Measurements from ENCODE around the gene DLGAP4. TPM values are rescaled to one million over a fixed set of nuclear protein-coding genes. Genes with fewer than 3 reads are reported as not detected.

DLGAP4 gene
- polyA plus RNA-seq, 1 donor (not counting 4 experiments of a cell fraction or from before 2014, with no cell fraction given) = 9.6 TPM

DNA sequence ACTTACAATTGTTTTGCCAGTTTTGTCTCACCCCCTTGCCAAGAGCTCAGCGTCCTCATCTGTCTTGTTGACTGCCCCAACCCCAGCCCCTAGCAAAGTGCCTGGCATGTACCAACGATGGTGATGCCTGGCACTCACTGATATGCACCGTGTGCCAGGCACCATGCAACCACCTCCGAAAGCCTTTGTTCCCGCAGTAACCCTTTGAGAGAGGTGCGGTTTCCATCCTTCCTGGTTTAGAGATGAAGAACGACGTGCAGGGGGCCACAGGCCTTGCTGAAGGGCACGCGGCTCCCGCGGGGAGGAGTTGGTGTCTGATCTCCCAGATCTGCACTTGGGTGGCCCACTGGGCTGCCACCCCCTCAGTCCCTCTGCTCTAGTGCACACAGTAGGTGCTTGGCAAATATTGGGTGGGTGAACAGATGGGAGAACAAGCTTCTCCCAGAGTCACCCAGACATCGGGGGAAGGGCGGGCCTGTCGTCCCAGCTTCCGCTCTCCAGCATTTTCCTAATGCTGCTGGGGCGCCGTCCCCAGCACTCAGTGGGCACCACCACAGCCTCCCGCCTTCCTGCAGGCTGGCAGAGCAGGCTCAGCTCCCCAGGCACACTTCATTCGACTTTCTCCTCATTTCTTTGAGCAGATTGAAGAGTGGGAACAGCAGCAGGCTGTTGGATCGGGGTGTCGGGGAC is 35.3 kb downstream of the DLGAP4 start:
- H3K4me1 ChIP-seq (ENCODE audit: control insufficient read depth, extremely low read depth, insufficient read depth, low read length) = no peaks in the 10 kb centered on the region
- TF ChIP-seq EZH2 (IDR thresholded peaks at IDR 0.05; ENCODE audit: low read length) = no peak
- peaks cover 8% of the 10 kb centered on the region for H3K27me3 ChIP-seq (ENCODE audit: control insufficient read depth, extremely low read depth, insufficient read depth, low read length)
- no peak for FAIRE-seq
- H3K9me3 ChIP-seq (ENCODE audit: control insufficient read depth, low read depth, low read length) = no peaks in the 10 kb centered on the region
- no peak overlapping the region for H2AFZ ChIP-seq (ENCODE audit: control insufficient read depth, low read length)
- no peak overlapping the region for H3K9ac ChIP-seq (ENCODE audit: control insufficient read depth, extremely low read depth, insufficient read depth, low read length)
- H3K9me1 ChIP-seq (ENCODE audit: control insufficient read depth, extremely low read depth, insufficient read depth, low read length) = no peaks in the 10 kb centered on the region
- H3K4me2 ChIP-seq (ENCODE audit: control insufficient read depth, extremely low read depth, insufficient read depth, low read depth, low read length) = no peak overlapping the region
- no peaks in the 10 kb centered on the region for H3K36me3 ChIP-seq (ENCODE audit: control insufficient read depth in 2 of 2, extremely low read depth in 1 of 2, insufficient read depth in 2 of 2, low read length in 2 of 2)
- no peaks in the 10 kb centered on the region for H3K79me2 ChIP-seq (ENCODE audit: control insufficient read depth, insufficient read depth, low read length)
- no peaks in the 10 kb centered on the region for H4K20me1 ChIP-seq (ENCODE audit: control insufficient read depth, extremely low read depth, insufficient read depth, low read length)
- dilution Hi-C loops (cut with MboI; ENCODE audit: extremely low pct_ligation_motif_present, low sequenced_read_pairs) = no loop called here
- no peak overlapping the region for H3K27ac ChIP-seq (ENCODE audit: control insufficient read depth, insufficient read depth, low read length)
- no peak for DNase-seq (ENCODE audit: low read depth, low spot score)
- no peak overlapping the region for H3K4me3 ChIP-seq (ENCODE audit: control insufficient read depth in 2 of 3, extremely low read depth in 1 of 3, insufficient read depth in 2 of 3, low read depth in 1 of 3, low read length in 3 of 3)

DNA sequence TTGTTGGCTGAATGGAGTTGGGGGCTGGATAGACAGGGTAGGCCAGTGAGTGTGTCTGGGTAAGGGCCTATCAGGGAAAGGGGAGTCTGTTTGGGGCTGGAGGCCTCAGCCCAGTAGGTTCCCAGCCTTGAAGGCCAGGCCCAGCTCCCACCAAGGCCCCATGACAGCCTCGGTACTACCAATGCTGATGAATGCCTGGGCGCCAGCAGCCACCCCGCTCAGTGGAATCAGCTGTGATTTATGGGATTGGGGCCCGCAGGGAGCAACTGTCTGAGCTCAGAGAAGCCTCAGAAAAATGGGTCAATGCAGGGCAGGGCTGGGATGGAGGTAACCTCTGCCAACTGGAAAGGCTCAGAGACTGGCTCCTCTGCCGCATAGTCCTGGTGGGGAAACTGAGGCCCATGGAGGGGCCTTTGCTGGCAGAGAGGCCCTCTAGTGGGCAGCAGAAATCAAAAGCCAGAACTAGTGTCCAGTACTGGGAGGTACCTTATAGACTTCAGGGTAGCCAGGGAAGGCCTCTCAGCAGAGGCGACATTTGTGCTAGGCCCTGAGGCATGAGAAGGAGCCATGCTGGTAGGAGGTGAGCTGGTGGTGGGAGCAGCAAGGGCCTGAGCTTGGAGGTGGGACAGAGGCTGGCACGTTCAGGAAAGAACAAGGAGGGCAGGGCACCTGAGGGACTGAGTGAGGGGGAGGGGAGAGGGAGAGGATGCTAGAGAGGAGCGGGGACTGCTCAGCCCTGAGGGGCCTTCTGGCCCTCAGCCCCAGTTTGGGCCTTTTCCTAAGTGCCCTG is 36.4 kb downstream of the DLGAP4 start:
- H3K4me2 ChIP-seq (ENCODE audit: control insufficient read depth, extremely low read depth, insufficient read depth, low read depth, low read length) = no peak overlapping the region
- TF ChIP-seq, protein P1, sequence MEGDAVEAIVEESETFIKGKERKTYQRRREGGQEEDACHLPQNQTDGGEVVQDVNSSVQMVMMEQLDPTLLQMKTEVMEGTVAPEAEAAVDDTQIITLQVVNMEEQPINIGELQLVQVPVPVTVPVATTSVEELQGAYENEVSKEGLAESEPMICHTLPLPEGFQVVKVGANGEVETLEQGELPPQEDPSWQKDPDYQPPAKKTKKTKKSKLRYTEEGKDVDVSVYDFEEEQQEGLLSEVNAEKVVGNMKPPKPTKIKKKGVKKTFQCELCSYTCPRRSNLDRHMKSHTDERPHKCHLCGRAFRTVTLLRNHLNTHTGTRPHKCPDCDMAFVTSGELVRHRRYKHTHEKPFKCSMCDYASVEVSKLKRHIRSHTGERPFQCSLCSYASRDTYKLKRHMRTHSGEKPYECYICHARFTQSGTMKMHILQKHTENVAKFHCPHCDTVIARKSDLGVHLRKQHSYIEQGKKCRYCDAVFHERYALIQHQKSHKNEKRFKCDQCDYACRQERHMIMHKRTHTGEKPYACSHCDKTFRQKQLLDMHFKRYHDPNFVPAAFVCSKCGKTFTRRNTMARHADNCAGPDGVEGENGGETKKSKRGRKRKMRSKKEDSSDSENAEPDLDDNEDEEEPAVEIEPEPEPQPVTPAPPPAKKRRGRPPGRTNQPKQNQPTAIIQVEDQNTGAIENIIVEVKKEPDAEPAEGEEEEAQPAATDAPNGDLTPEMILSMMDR (optimal IDR thresholded peaks at IDR 0.05 in 1 of 3, IDR thresholded peaks at IDR 0.05 in 1 of 3, conservative IDR thresholded peaks at IDR 0.05 in 1 of 3; ENCODE audit: extremely low read depth in 1 of 3, insufficient read depth in 2 of 3, low read length in 3 of 3) = no peak
- no peak for TF ChIP-seq EZH2 (IDR thresholded peaks at IDR 0.05; ENCODE audit: low read length)
- no peak overlapping the region for H3K4me3 ChIP-seq (ENCODE audit: control insufficient read depth in 2 of 3, extremely low read depth in 1 of 3, insufficient read depth in 2 of 3, low read depth in 1 of 3, low read length in 3 of 3)
- no peaks in the 10 kb centered on the region for H4K20me1 ChIP-seq (ENCODE audit: control insufficient read depth, extremely low read depth, insufficient read depth, low read length)
- H3K27ac ChIP-seq (ENCODE audit: control insufficient read depth, insufficient read depth, low read length) = no peak overlapping the region
- H3K27me3 ChIP-seq (ENCODE audit: control insufficient read depth, extremely low read depth, insufficient read depth, low read length) = peaks cover 3% of the 10 kb centered on the region
- H2AFZ ChIP-seq (ENCODE audit: control insufficient read depth, low read length) = no peak overlapping the region
- dilution Hi-C loops (cut with MboI; ENCODE audit: extremely low pct_ligation_motif_present, low sequenced_read_pairs) = no loop called here
- H3K4me1 ChIP-seq (ENCODE audit: control insufficient read depth, extremely low read depth, insufficient read depth, low read length) = no peaks in the 10 kb centered on the region
- FAIRE-seq (no peak), DNase-seq (ENCODE audit: low read depth, low spot score) (no peak)
- no peaks in the 10 kb centered on the region for H3K36me3 ChIP-seq (ENCODE audit: control insufficient read depth in 2 of 2, extremely low read depth in 1 of 2, insufficient read depth in 2 of 2, low read length in 2 of 2)
- H3K79me2 ChIP-seq (ENCODE audit: control insufficient read depth, insufficient read depth, low read length) = no peaks in the 10 kb centered on the region
- H3K9me1 ChIP-seq (ENCODE audit: control insufficient read depth, extremely low read depth, insufficient read depth, low read length) = no peaks in the 10 kb centered on the region
- H3K9me3 ChIP-seq (ENCODE audit: control insufficient read depth, low read depth, low read length) = no peaks in the 10 kb centered on the region
- H3K9ac ChIP-seq (ENCODE audit: control insufficient read depth, extremely low read depth, insufficient read depth, low read length) = no peak overlapping the region
